ENCODE measurements around the gene KRT71.

DNA sequence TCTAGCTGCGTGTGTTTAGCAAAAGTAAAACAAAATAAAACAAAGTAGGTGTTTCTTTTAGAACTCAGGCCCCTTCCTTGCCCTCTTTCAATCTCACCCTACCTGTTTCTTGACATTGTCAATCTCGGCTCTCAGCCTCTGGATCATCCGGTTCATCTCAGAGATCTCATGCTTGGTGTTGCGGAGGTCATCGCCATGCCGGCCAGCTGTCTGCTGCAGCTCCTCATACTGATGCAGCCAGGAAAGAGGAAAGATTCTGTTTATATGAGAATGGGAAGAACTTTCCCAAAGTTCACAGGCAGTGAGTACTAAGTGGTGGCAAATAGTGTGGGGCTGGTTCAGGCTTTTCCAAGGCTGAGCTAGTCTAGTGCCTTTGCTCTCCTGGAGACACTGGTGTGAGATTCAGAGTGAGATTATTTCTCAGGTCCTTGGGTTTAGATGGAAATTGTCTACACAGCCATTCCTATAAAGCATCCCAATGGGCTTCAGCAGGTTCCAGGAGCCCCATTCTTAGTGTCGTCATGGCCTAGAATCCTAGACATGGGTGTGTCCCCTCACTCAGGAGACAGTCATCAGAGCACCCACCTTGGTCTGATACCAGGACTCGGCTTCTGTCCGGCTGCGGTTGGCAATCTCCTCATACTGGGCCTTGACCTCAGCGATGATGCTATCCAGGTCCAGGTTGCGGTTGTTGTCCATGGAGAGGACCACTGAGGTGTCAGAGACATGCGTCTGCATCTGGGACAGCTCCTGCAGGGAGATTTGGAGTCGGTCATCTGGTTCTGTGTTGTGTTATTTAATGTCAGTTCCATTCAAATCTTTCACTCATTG, 35.7 kb downstream of the KRT71 start:
- TF ChIP-seq, protein P1, sequence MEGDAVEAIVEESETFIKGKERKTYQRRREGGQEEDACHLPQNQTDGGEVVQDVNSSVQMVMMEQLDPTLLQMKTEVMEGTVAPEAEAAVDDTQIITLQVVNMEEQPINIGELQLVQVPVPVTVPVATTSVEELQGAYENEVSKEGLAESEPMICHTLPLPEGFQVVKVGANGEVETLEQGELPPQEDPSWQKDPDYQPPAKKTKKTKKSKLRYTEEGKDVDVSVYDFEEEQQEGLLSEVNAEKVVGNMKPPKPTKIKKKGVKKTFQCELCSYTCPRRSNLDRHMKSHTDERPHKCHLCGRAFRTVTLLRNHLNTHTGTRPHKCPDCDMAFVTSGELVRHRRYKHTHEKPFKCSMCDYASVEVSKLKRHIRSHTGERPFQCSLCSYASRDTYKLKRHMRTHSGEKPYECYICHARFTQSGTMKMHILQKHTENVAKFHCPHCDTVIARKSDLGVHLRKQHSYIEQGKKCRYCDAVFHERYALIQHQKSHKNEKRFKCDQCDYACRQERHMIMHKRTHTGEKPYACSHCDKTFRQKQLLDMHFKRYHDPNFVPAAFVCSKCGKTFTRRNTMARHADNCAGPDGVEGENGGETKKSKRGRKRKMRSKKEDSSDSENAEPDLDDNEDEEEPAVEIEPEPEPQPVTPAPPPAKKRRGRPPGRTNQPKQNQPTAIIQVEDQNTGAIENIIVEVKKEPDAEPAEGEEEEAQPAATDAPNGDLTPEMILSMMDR (IDR thresholded peaks at IDR 0.05) = no peak
- TF ChIP-seq EZH2phosphoT487 (IDR thresholded peaks at IDR 0.05) = no peak
- TF ChIP-seq EZH2 (IDR thresholded peaks at IDR 0.05) = no peak

All from neural progenitor cell (in vitro differentiated cells).